ENCODE data around the gene LTBP1. TPM values are rescaled to one million over a fixed set of nuclear protein-coding genes. Genes with fewer than 3 reads are reported as not detected.
"Not testable (repeated sequence)": the region's sequence is repeated elsewhere in the genome, so short reads cannot be mapped to it uniquely, and the experiment has no call there.

Gene LTBP1
- total and polyA plus RNA-seq, 2 experiments from 2014 or later = 157 to 211 TPM

DNA sequence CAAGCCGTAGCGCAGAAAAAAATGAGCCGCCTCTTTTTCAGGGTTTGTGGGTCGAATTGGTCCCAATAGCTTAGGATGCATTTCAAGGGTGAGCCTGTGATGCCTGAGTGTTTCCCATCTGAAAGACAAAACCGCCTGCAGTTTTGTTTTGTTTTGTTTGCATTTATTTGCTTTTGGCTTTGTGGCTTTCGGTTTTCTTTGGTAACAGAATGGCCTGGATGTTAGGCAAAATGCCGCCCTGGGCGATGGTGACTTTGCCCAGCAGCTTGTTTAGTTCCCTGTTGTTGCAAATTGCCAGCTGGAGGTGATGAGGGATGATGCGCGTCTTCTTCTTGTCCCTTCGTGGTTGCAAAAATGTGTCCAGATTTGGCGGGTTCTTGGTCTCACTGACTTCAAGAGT, 109.4 kb downstream of the LTBP1 start:
- TF ChIP-seq EZH2 (IDR thresholded peaks at IDR 0.05; ENCODE audit: insufficient read depth, poor library complexity, severe bottlenecking) = no peak
- TF ChIP-seq EZH2phosphoT487 (IDR thresholded peaks at IDR 0.05; ENCODE audit: insufficient read depth, low read depth) = no peak
- H3K79me2 ChIP-seq (ENCODE audit: insufficient read depth) = no peaks in the 10 kb centered on the region

GRCh38 chr2:33057307-33058028, 110.7 kb downstream of the LTBP1 start:
- DNase-seq; H3K9me3 ChIP-seq (ENCODE audit: low read depth); H4K20me1 ChIP-seq (ENCODE audit: insufficient read depth); H3K27me3 ChIP-seq (replicated peaks; ENCODE audit: insufficient read depth); in situ Hi-C loops (cut with MboI); H3K9ac ChIP-seq; H3K27ac ChIP-seq; H2AFZ ChIP-seq; H3K36me3 ChIP-seq (ENCODE audit: low read depth); H3K79me2 ChIP-seq (ENCODE audit: insufficient read depth); H3K9me2 ChIP-seq (ENCODE audit: insufficient read depth); H3K4me2 ChIP-seq (ENCODE audit: unreplicated experiment); H3K4me3 ChIP-seq: not testable (repeated sequence)
- peaks cover 12% of the 10 kb centered on the region for H3K4me1 ChIP-seq (ENCODE audit: insufficient read depth)
- WGBS, 2 experiments (ENCODE audit: low coverage in 1 of 2, low lambda C conversion rate in 2 of 2, missing lambda C conversion rate in 2 of 2) = 88 to 90% methylated on average over 31 to 33 of the region's 39 CpGs
- peaks cover 14% of the 10 kb centered on the region for H3F3A ChIP-seq (ENCODE audit: insufficient read depth)

More for the DNA sequence above, 109.4 kb downstream of the LTBP1 start:
- H3F3A ChIP-seq (ENCODE audit: insufficient read depth) = peaks cover 27% of the 10 kb centered on the region
- H3K27me3 ChIP-seq (replicated peaks; ENCODE audit: insufficient read depth) = no peaks in the 10 kb centered on the region
- WGBS, 2 experiments (ENCODE audit: low coverage in 1 of 2, low lambda C conversion rate in 2 of 2, missing lambda C conversion rate in 2 of 2) = 87 to 90% methylated on average over 12 of the region's 12 CpGs
- no peak overlapping the region for H2AFZ ChIP-seq
- no peaks in the 10 kb centered on the region for H3K36me3 ChIP-seq (ENCODE audit: low read depth)
- H3K4me1 ChIP-seq (ENCODE audit: insufficient read depth) = peaks cover 24% of the 10 kb centered on the region
- in situ Hi-C loops (cut with MboI) = no loop called here
- H3K4me3 ChIP-seq = no peak overlapping the region
- no peak overlapping the region for H3K9ac ChIP-seq
- H4K20me1 ChIP-seq (ENCODE audit: insufficient read depth) = no peaks in the 10 kb centered on the region
- H3K9me2 ChIP-seq (ENCODE audit: insufficient read depth) = no peaks in the 10 kb centered on the region
- DNase-seq = no peak
- H3K4me2 ChIP-seq (ENCODE audit: unreplicated experiment) = no peak overlapping the region
- H3K27ac ChIP-seq = no peak overlapping the region
- no peaks in the 10 kb centered on the region for H3K9me3 ChIP-seq (ENCODE audit: low read depth)

DNA sequence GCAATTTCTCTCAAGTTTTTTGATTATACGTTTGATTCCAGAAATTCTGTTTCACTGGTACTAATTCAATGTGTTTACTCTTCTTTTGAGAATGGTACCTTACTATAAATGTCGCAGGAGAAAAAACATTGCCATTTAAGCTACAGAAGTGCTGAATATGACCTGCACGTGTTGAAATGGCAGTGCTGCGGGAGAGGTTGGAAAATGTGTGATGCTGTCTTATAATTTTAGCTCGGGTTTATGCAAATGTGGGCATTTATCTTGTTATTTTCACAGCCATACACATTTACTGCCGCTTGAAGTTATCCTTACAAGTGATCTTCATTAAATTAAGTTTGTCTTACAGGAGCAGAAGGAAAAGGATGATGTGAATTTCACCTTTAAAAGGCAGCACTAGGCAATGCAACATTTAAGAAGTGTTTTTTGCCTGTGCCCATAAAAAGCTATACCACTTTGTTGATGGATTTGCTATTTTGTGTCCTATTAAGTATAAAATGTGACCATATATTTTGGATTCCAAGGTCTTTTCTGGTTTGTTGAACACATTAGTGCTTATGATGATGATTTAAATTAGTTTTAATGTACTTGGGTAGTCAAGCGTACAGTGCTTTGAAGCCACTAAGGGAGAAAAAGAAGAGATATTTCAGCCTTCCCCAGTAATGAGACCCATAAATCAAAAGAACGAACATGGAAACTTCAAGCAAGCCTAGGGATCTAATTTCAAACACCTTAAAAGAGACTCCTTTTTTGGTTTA, 112.1 kb downstream of the LTBP1 start:
- Histone ChIP-seq H3K9me2 (ENCODE audit: insufficient read depth) (no peaks in the 10 kb centered on the region), H3K36me3 (ENCODE audit: low read depth) (no peaks in the 10 kb centered on the region), H3K79me2 (ENCODE audit: insufficient read depth) (no peaks in the 10 kb centered on the region), H3K4me3 (no peak overlapping the region), H3F3A (ENCODE audit: insufficient read depth) (0 out of 2 replicates have a peak, but pooled peaks cover 12% of the 10 kb centered on the region), H3K9me3 (ENCODE audit: low read depth) (no peaks in the 10 kb centered on the region), H3K27ac (no peak overlapping the region), H2AFZ (no peak overlapping the region), H3K4me2 (ENCODE audit: unreplicated experiment) (no peak overlapping the region), H3K27me3 (replicated peaks; ENCODE audit: insufficient read depth) (no peaks in the 10 kb centered on the region), H3K9ac (no peak overlapping the region), H3K4me1 (ENCODE audit: insufficient read depth) (peaks cover 10% of the 10 kb centered on the region), H4K20me1 (ENCODE audit: insufficient read depth) (no peaks in the 10 kb centered on the region)
- WGBS, 2 experiments (ENCODE audit: low coverage in 1 of 2, low lambda C conversion rate in 2 of 2, missing lambda C conversion rate in 2 of 2) = 91% methylated on average over 8 of the region's 8 CpGs
- TF ChIP-seq EZH2phosphoT487 (IDR thresholded peaks at IDR 0.05; ENCODE audit: insufficient read depth, low read depth) = no peak
- no peak for TF ChIP-seq EZH2 (IDR thresholded peaks at IDR 0.05; ENCODE audit: insufficient read depth, poor library complexity, severe bottlenecking)
- no peak for DNase-seq
- in situ Hi-C loops (cut with MboI) = no loop called here

DNA sequence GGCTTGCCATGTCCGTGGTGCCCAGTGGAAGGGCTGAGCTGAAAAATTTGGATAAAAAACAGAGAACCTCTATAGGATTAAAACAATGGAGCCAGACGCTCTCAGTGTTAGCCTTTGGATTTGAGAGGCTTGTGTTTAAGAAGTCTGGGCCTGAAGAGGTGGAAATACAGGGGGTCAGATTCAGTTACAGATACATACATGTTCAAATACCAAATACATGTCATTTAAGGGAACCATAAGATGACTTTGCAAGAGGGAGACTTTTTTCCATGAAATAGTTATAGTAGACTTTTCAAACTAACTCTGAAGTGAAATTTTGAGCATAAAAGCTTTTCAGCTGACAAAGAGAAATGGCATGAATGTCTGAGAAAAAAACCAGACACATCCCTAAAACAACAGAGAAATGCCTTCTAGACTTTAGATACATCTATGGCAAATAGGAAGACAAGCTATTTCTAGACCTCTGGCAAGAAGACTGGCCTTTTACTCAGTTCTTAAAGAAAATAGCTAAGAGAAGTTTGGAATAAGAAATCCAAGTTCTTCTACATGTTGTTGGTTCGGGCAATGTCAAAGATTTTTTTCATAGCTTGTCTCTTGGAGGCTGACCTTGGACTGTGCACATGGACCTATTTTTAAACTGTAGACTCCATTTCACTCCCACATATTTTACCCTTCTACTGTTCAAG, 112.9 kb downstream of the LTBP1 start:
- in situ Hi-C loops (cut with MboI) = no loop called here
- no peaks in the 10 kb centered on the region for H3K36me3 ChIP-seq (ENCODE audit: low read depth)
- no peak overlapping the region for H3K9ac ChIP-seq
- DNase-seq = peak; percentile 19
- no peak overlapping the region for H3K4me3 ChIP-seq
- WGBS, 2 experiments (ENCODE audit: low coverage in 1 of 2, low lambda C conversion rate in 2 of 2, missing lambda C conversion rate in 2 of 2) = 69 to 78% methylated on average over 3 of the region's 3 CpGs
- H2AFZ ChIP-seq = peak overlapping the region; percentile 17; the same call in 1 of the 2 replicates
- no peak overlapping the region for H3K27ac ChIP-seq
- H3K9me3 ChIP-seq (ENCODE audit: low read depth) = no peaks in the 10 kb centered on the region
- H4K20me1 ChIP-seq (ENCODE audit: insufficient read depth) = no peaks in the 10 kb centered on the region
- no peaks in the 10 kb centered on the region for H3K9me2 ChIP-seq (ENCODE audit: insufficient read depth)
- H3K4me2 ChIP-seq (ENCODE audit: unreplicated experiment) = no peak overlapping the region
- peaks cover 10% of the 10 kb centered on the region for H3K4me1 ChIP-seq (ENCODE audit: insufficient read depth)
- H3K79me2 ChIP-seq (ENCODE audit: insufficient read depth) = no peaks in the 10 kb centered on the region
- 0 out of 2 replicates have a peak, but pooled peaks cover 12% of the 10 kb centered on the region for H3F3A ChIP-seq (ENCODE audit: insufficient read depth)
- H3K27me3 ChIP-seq (replicated peaks; ENCODE audit: insufficient read depth) = no peaks in the 10 kb centered on the region
- no peak for TF ChIP-seq EZH2 (IDR thresholded peaks at IDR 0.05; ENCODE audit: insufficient read depth, poor library complexity, severe bottlenecking)
- no peak for TF ChIP-seq EZH2phosphoT487 (IDR thresholded peaks at IDR 0.05; ENCODE audit: insufficient read depth, low read depth)
